ENCODE results near the gene PTPRN2.
"Not testable (repeated sequence)": the region's sequence is repeated elsewhere in the genome, so short reads cannot be mapped to it uniquely, and the experiment has no call there.

PTPRN2 gene

DNA sequence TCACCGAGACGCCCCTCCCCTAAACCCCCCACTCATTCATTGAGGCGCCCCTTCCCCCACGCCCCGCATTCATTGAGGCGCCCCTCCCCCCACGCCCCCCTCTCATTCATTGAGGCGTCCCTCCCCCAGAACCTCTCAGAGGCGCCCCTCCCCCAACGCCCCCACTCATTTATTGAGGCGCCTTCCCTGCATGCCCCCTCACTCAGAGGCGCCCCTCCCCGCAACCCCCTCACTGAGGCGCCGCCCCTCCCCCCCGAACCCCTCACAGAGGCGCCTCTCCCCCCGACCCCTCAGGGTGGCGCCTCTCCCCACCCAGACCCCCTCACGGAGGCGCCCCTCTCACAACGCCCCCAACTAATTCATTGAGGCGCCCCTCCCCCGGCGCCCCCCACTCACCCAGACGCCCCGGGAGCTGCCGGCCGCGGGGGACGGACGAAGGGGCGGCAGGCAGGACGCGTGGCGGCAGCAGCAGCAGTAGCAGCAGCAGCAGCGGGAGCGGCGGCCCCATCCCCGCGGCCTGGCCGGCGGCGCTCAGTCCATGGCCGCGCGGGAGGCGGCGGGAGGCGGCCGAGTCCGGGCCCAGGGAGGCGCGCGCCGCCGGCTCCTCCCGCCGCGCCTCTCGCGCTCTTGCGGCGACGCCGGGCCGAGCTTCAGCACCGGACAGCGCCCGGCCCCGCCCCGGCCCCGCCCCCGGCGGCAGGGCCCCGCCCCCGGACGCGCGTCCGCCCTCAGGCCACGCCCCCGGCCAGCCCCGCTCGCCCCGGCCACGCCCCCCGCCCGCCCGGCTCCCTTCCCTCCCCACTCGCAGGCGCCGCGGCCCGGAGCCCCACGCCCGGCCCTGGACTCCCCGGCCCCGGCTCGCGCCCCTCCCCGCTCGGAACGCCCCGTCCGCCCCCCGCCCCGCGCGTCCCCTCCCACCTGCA, at the start of gene PTPRN2:
Gene PTPRN2 (minus strand): TSS at position 662 of the 923 bp plus-strand sequence.
- H3K4me3 ChIP-seq (ENCODE audit: low read depth, low read length) = peak within 1 kb of the TSS; percentile 42
- in situ Hi-C loops (cut with HindIII; ENCODE audit: low sequenced_read_pairs) = no loop called here
- peak; percentile 2 for DNase-seq (ENCODE audit: low read depth)
- TF ChIP-seq, protein P1, sequence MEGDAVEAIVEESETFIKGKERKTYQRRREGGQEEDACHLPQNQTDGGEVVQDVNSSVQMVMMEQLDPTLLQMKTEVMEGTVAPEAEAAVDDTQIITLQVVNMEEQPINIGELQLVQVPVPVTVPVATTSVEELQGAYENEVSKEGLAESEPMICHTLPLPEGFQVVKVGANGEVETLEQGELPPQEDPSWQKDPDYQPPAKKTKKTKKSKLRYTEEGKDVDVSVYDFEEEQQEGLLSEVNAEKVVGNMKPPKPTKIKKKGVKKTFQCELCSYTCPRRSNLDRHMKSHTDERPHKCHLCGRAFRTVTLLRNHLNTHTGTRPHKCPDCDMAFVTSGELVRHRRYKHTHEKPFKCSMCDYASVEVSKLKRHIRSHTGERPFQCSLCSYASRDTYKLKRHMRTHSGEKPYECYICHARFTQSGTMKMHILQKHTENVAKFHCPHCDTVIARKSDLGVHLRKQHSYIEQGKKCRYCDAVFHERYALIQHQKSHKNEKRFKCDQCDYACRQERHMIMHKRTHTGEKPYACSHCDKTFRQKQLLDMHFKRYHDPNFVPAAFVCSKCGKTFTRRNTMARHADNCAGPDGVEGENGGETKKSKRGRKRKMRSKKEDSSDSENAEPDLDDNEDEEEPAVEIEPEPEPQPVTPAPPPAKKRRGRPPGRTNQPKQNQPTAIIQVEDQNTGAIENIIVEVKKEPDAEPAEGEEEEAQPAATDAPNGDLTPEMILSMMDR (IDR thresholded peaks at IDR 0.05; ENCODE audit: low read depth, low read length, missing control alignments) = no peak

GRCh38 chr7:158633055-158633956, 45.7 kb upstream of the PTPRN2 start:
- TF ChIP-seq, protein P1 (IDR thresholded peaks at IDR 0.05; ENCODE audit: low read depth, low read length, missing control alignments) = no peak
- no peak for DNase-seq (ENCODE audit: low read depth)
- H3K4me3 ChIP-seq (ENCODE audit: low read depth, low read length) = no peak overlapping the region
- in situ Hi-C loops (cut with HindIII; ENCODE audit: low sequenced_read_pairs) = no loop called here

- DNase-seq (ENCODE audit: low read depth) = no peak
- in situ Hi-C loops (cut with HindIII; ENCODE audit: low sequenced_read_pairs) = no loop called here
- TF ChIP-seq, protein P1 (IDR thresholded peaks at IDR 0.05; ENCODE audit: low read depth, low read length, missing control alignments) = no peak
- no peak overlapping the region for H3K4me3 ChIP-seq (ENCODE audit: low read depth, low read length)
These were observed 44.1 kb upstream of the PTPRN2 start for GRCh38 chr7:158631574-158632195.

DNA sequence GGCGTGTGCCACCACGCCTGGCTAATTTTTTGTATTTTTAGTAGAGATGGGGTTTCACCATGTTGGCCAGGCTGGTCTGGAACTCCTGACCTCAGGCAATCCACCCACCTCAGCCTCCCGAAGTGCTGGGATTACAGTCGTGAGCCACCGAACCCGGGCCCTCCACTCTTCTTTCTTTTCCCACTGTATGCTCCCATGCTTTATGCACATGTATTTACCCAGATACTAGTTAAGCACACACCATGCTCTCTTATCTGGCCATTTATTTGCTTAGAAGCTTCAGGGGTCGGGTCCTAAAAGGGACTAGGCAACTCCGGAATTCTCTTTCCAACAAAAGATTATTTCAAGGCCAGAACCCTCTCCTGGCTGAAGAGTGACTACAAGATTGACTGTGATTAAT, 38.7 kb upstream of the PTPRN2 start:
- DNase-seq (ENCODE audit: low read depth); H3K4me3 ChIP-seq (ENCODE audit: low read depth, low read length); in situ Hi-C loops (cut with HindIII; ENCODE audit: low sequenced_read_pairs): not testable (repeated sequence)

DNA sequence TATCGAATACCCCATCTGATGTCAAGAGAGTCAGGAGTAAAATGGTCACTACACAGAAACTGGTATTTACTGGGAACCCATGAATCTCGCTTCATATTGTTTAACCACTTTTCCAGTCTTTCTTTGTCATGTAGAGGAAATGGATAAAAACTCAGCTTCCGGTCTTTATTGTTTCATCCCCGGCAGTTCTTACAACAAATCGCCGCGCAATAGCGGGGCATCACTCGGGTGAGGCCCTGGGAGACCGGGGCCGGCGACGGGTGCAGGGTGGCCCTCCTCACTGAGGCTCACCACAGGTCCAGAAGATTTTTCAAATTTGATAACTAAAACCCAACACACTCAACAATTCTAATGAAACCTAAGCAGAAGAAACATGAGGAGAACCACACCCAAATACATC, 35.6 kb upstream of the PTPRN2 start:
- TF ChIP-seq, protein P1 (IDR thresholded peaks at IDR 0.05; ENCODE audit: low read depth, low read length, missing control alignments) = no peak
- no peak for DNase-seq (ENCODE audit: low read depth)
- in situ Hi-C loops (cut with HindIII; ENCODE audit: low sequenced_read_pairs) = no loop called here
- no peak overlapping the region for H3K4me3 ChIP-seq (ENCODE audit: low read depth, low read length)

- in situ Hi-C loops (cut with HindIII; ENCODE audit: low sequenced_read_pairs) = no loop called here
- no peak overlapping the region for H3K4me3 ChIP-seq (ENCODE audit: low read depth, low read length)
- no peak for DNase-seq (ENCODE audit: low read depth)
- TF ChIP-seq, protein P1 (IDR thresholded peaks at IDR 0.05; ENCODE audit: low read depth, low read length, missing control alignments) = no peak
These were observed 33.3 kb upstream of the PTPRN2 start for GRCh38 chr7:158620839-158621441.

All from astrocyte of the cerebellum (primary cell).